Endothelial cell of umbilical vein (primary cell): Measurements from ENCODE around the gene CERS6. TPM values are rescaled to one million over a fixed set of nuclear protein-coding genes. Genes with fewer than 3 reads are reported as not detected.

Experiments used
- BruUV-seq: library from RNA; stranded (reverse); fragments of 400-500 nt; replicated peaks from 2 replicates; lab custom pipeline; 2021; lab: Mats Ljungman, UMichigan
- CTCF ChIA-PET: fragments of 300-600, 350-600 bp; sonication (Branson Sonifier 250); formaldehyde crosslinking; loops from one replicate; lab custom pipeline; 2021; ENCODE audit warnings: antibody characterized with exemption, inconsistent platforms; lab: Charles Lee
- POLR2A ChIA-PET: fragments of 300-600, 350-600 bp; sonication (Branson Sonifier 250); formaldehyde crosslinking; loops from one replicate; lab custom pipeline; 2021; ENCODE audit warnings: antibody characterized with exemption, inconsistent platforms; lab: Charles Lee
- DNase-seq: peaks from one replicate; pipeline ENCODE4 v3.0.0-alpha.2; 2011; ENCODE audit warnings: low read depth, low spot score
- FAIRE-seq: peaks from 2 replicates; lab custom pipeline; 2011; peaks lifted over from hg19 to GRCh38; lab: Jason Lieb, UNC
- H2AFZ ChIP-seq: 2 replicates; pipeline ENCODE4 v1.6.0; 2012; ENCODE audit warnings: low read depth, low read length, control low read depth, inconsistent platforms
- H3K27ac ChIP-seq: 2 replicates; pipeline ENCODE4 v1.5.1; 2011; ENCODE audit warnings: low read depth, mild to moderate bottlenecking, control low read depth, low read length, moderate library complexity; ENCODE audit not compliant: insufficient read depth
- H3K27me3 ChIP-seq, 2 experiments: 2 replicates each; pipeline versions ENCODE4 v1.6.0 to v1.6.1; 2011; ENCODE audit warnings: low read length in 2 of 2, mixed read lengths in 1 of 2; ENCODE audit not compliant: control insufficient read depth in 2 of 2, insufficient read depth in 2 of 2
- H3K36me3 ChIP-seq, 2 experiments: 2 replicates in 1 of 2; 3 replicates in 1 of 2; pipeline ENCODE4 v1.5.1; 2011; ENCODE audit warnings: low read length in 2 of 2, mild to moderate bottlenecking in 1 of 2, moderate library complexity in 1 of 2; ENCODE audit not compliant: control insufficient read depth in 2 of 2, insufficient read depth in 2 of 2; ENCODE audit errors: extremely low read depth in 1 of 2
- H3K4me1 ChIP-seq: 3 replicates; pipeline ENCODE4 v1.5.1; 2011; ENCODE audit warnings: mild to moderate bottlenecking, low read length; ENCODE audit not compliant: control insufficient read depth, insufficient read depth; ENCODE audit errors: extremely low read depth
- H3K4me2 ChIP-seq: 2 replicates; pipeline ENCODE4 v1.6.1; 2011; ENCODE audit warnings: low read length, control low read depth, mixed read lengths; ENCODE audit not compliant: insufficient read depth
- H3K4me3 ChIP-seq, 3 experiments: fragments of 200-600 bp in 1 of 3; sonication (generic), shearing (Covaris generic) in 1 of 3; replicated peaks in 1 of 3; 2 replicates each; pipeline ENCODE4 v1.5.1; 2011 to 2016; ENCODE audit warnings: control low read depth in 3 of 3, low read length in 3 of 3, mild to moderate bottlenecking in 2 of 3, inconsistent platforms in 1 of 3, low read depth in 1 of 3, moderate library complexity in 1 of 3; ENCODE audit not compliant: insufficient read depth in 1 of 3
- H3K79me2 ChIP-seq: 2 replicates; pipeline ENCODE4 v1.6.0; 2012; ENCODE audit warnings: low read length, inconsistent platforms; ENCODE audit not compliant: control insufficient read depth, insufficient read depth
- H3K9ac ChIP-seq: replicated peaks from 2 replicates; pipeline ENCODE3; 2011; ENCODE audit warnings: low read length, control low read depth; ENCODE audit not compliant: insufficient read depth; ENCODE audit errors: extremely low read depth
- H3K9me1 ChIP-seq: replicated peaks from 3 replicates; pipeline ENCODE4 v1.6.0; 2011; ENCODE audit warnings: mild to moderate bottlenecking, low read length; ENCODE audit not compliant: control insufficient read depth, insufficient read depth; ENCODE audit errors: extremely low read depth
- H3K9me3 ChIP-seq: replicated peaks from 2 replicates; pipeline ENCODE4 v1.5.1; 2012; ENCODE audit warnings: low read length, inconsistent platforms; ENCODE audit not compliant: control insufficient read depth, insufficient read depth
- H4K20me1 ChIP-seq: replicated peaks from 2 replicates; pipeline ENCODE3; 2011; ENCODE audit warnings: mild to moderate bottlenecking, low read length; ENCODE audit not compliant: control insufficient read depth, insufficient read depth; ENCODE audit errors: extremely low read depth
- CTCF ChIP-seq, 2 donors: IDR thresholded peaks; 1 replicate in 1 of 2; 2 replicates in 1 of 2; pipeline ENCODE4 v1.5.1; 2011; ENCODE audit warnings: low read length in 2 of 2, mild to moderate bottlenecking in 2 of 2, moderate library complexity in 2 of 2, control low read depth in 1 of 2, inconsistent platforms in 1 of 2, low read depth in 1 of 2; ENCODE audit not compliant: insufficient read depth in 1 of 2; ENCODE audit errors: extremely low read depth in 1 of 2
- FOS ChIP-seq: IDR thresholded peaks from 2 replicates; pipeline ENCODE4 v1.6.1; 2011; ENCODE audit warnings: mild to moderate bottlenecking, low read length, moderate library complexity, borderline replicate concordance; ENCODE audit not compliant: insufficient read depth
- GATA2 ChIP-seq: IDR thresholded peaks from 2 replicates; pipeline ENCODE4 v1.7.0; 2011; ENCODE audit warnings: low read depth, mild to moderate bottlenecking, moderate library complexity, mixed read lengths, low read length; ENCODE audit not compliant: insufficient read length, insufficient read depth
- JUN ChIP-seq: IDR thresholded peaks from 2 replicates; pipeline ENCODE4 v1.6.1; 2011; ENCODE audit warnings: borderline replicate concordance, low read depth; ENCODE audit not compliant: insufficient read length, insufficient read depth
- MYC ChIP-seq: IDR thresholded peaks from one replicate; pipeline ENCODE4 v1.6.1; 2011; ENCODE audit warnings: mild to moderate bottlenecking, low read depth, low read length
- POLR2A ChIP-seq: IDR thresholded peaks from 2 replicates; pipeline ENCODE4 v1.6.1; 2012; ENCODE audit warnings: low read depth, mild to moderate bottlenecking, control low read depth, low read length
- POLR2AphosphoS5 ChIP-seq: IDR thresholded peaks from 2 replicates; pipeline ENCODE4 v1.6.1; 2012; ENCODE audit warnings: low read depth, mild to moderate bottlenecking, control low read depth, low read length, moderate library complexity; ENCODE audit not compliant: insufficient read depth
- dilution Hi-C: fragments of 300-500 bp; cut with MboI; formaldehyde crosslinking; loops from one replicate; pipeline ENCODE4 v1.15.0; 2019; ENCODE audit warnings: low sequenced_read_pairs; ENCODE audit not compliant: extremely low pct_ligation_motif_present
- intact Hi-C: fragments of 100-400 bp; cut with micrococcal nuclease; formaldehyde crosslinking; loops from one replicate; pipeline ENCODE4 v1.10.0; 2022
- polyA plus RNA-seq, 4 experiments: library from polyadenylated mRNA; depleted of rRNA in 3 of 4; stranded (reverse) in 3 of 4; unstranded in 1 of 4; fragments of >200 nt; gene quantifications; 2 replicates each; pipeline versions ENCODE4 v1.2.1 to v1.2.3, GENCODE V29; 2011 to 2012; ENCODE audit warnings: missing spikeins in 1 of 4
- total RNA-seq: library from RNA; stranded (reverse); gene quantifications from 2 replicates; pipeline ENCODE4 v1.2.3, GENCODE V29; 2021

The CERS6 gene
- total and polyA plus RNA-seq, 2 donors (not counting 3 experiments of a cell fraction or from before 2014, with no cell fraction given): 2.7 to 11.7 TPM

- H3K9me3 ChIP-seq: no peaks in the 10 kb centered on the region
- H3K9ac ChIP-seq: no peak overlapping the region
- POLR2A ChIA-PET: no interaction called here
- no peak overlapping the region for H2AFZ ChIP-seq
- no peaks in the 10 kb centered on the region for H3K79me2 ChIP-seq
- no peak overlapping the region for H3K4me3 ChIP-seq
- TF ChIP-seq FOS: peak; percentile 60
- no peak for TF ChIP-seq POLR2AphosphoS5
- peak; percentile 30 for TF ChIP-seq GATA2
- CTCF ChIA-PET: interaction anchor here (0.6 to 0.9 kb wide), 4 partner anchors 21 to 391 kb away, joined by 3 to 5 read pairs (median 4); no protein-coding TSS in a partner anchor
- no peaks in the 10 kb centered on the region for H3K9me1 ChIP-seq
- H3K27ac ChIP-seq: no peak overlapping the region
- H4K20me1 ChIP-seq: no peaks in the 10 kb centered on the region
- dilution Hi-C loops (no loop called here), intact Hi-C loops (no loop called here)
- H3K4me1 ChIP-seq: no peaks in the 10 kb centered on the region
- DNase-seq: peak; percentile 24
- BruUV-seq: no TSS peak
- no peaks in the 10 kb centered on the region for H3K27me3 ChIP-seq
- H3K36me3 ChIP-seq: no peaks in the 10 kb centered on the region
- H3K4me2 ChIP-seq: no peak overlapping the region
- peak; percentile 59 for FAIRE-seq
Measured at GRCh38 chr2:168738062-168738461, 282.0 kb downstream of the CERS6 start.

DNA sequence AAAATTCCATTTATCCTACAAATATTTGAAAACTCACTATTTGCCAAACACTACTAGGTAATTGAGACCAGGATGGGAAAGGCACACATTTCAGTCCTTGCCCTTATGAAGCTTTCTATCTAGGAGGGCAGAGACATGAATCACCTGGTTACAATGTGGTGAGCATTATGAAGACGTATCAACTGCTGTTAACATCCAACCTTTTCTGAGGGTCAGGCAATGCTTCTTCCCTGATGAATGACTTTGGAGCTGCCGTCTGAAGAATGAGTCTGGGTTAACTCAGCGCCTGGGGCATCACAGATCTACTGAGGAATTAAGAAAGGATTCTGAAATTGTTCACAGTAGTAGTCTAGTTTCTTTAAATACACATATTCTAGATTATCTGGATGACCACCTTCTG, 284.3 kb downstream of the CERS6 start:
- H3K4me3 ChIP-seq: no peak overlapping the region
- no peaks in the 10 kb centered on the region for H3K79me2 ChIP-seq
- TF ChIP-seq FOS (no peak), MYC (no peak), JUN (no peak), POLR2A (no peak), CTCF (IDR thresholded peaks at IDR 0.05; ENCODE audit: extremely low read depth in 1 of 2, insufficient read depth in 1 of 2, low read depth in 1 of 2, low read length in 2 of 2) (no peak)
- H2AFZ ChIP-seq: no peak overlapping the region
- no peak overlapping the region for H3K9ac ChIP-seq
- POLR2A ChIA-PET: no interaction called here
- no peaks in the 10 kb centered on the region for H3K9me3 ChIP-seq
- no TSS peak for BruUV-seq
- dilution Hi-C loops: no loop called here
- CTCF ChIA-PET: no interaction called here
- H3K4me1 ChIP-seq: no peaks in the 10 kb centered on the region
- no peak overlapping the region for H3K27ac ChIP-seq
- H3K9me1 ChIP-seq: no peaks in the 10 kb centered on the region
- no peak for FAIRE-seq
- intact Hi-C loops: no loop called here
- H3K27me3 ChIP-seq: no peaks in the 10 kb centered on the region
- no peak overlapping the region for H3K4me2 ChIP-seq
- no peaks in the 10 kb centered on the region for H4K20me1 ChIP-seq
- no peaks in the 10 kb centered on the region for H3K36me3 ChIP-seq
- DNase-seq: no peak
